B cell (primary cell): ENCODE data around the gene SSUH2.

Experiments
- EZH2 ChIP-seq: IDR thresholded peaks from 2 replicates; pipeline ENCODE4 v1.6.1; 2012; ENCODE audit warnings: borderline replicate concordance, low read depth, mild to moderate bottlenecking, moderate library complexity, low read length; ENCODE audit not compliant: insufficient read depth, poor library complexity, severe bottlenecking
- TF ChIP-seq, protein P1 (sequence below): fragments of 200-600 bp; IDR thresholded peaks from one replicate; pipeline ENCODE4 v1.8.0; 2022; ENCODE audit warnings: antibody characterized with exemption, mild to moderate bottlenecking

DNA sequence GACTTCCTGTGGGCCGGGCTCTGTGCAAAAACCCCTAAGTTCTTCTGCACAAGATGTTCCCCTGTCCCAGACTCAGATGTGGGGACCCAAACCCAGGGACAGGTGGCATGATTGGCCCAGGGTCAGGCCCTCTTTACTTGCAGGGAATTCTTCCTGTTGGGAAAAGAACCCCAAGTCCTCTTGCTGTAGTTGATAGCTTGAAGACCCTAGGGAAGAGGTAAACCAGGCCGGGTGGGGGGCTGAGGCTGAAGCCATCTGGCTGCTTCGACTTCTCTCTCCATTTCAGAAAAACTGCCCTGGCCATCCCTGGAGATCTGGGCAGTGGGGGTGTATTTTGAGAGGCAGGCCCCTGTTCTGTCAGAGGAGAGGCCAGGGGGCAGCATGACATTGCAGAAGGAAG, 23.5 kb downstream of the SSUH2 start:
- no peak for TF ChIP-seq EZH2
- TF ChIP-seq, protein P1, sequence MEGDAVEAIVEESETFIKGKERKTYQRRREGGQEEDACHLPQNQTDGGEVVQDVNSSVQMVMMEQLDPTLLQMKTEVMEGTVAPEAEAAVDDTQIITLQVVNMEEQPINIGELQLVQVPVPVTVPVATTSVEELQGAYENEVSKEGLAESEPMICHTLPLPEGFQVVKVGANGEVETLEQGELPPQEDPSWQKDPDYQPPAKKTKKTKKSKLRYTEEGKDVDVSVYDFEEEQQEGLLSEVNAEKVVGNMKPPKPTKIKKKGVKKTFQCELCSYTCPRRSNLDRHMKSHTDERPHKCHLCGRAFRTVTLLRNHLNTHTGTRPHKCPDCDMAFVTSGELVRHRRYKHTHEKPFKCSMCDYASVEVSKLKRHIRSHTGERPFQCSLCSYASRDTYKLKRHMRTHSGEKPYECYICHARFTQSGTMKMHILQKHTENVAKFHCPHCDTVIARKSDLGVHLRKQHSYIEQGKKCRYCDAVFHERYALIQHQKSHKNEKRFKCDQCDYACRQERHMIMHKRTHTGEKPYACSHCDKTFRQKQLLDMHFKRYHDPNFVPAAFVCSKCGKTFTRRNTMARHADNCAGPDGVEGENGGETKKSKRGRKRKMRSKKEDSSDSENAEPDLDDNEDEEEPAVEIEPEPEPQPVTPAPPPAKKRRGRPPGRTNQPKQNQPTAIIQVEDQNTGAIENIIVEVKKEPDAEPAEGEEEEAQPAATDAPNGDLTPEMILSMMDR, result no peak
